ENCODE results near the gene CRYGB. TPM values are rescaled to one million over a fixed set of nuclear protein-coding genes. Genes with fewer than 3 reads are reported as not detected.
A peak's percentile ranks its signal among the peaks of the same experiment; 100 is the strongest.
"Not testable (repeated sequence)": the region's sequence is repeated elsewhere in the genome, so short reads cannot be mapped to it uniquely, and the experiment has no call there.

Gene CRYGB
- total and polyA plus RNA-seq, 7 experiments from 2014 or later: not detected

- Histone ChIP-seq H3K36me3 (ENCODE audit: control insufficient read depth in 2 of 3, insufficient read depth in 3 of 3, low read length in 3 of 3) (no peaks in the 10 kb centered on the region), H3K27ac (ENCODE audit: low read depth, low read length) (no peak overlapping the region), H3K4me3 (ENCODE audit: low read length) (no peak overlapping the region), H3K4me1 (ENCODE audit: control insufficient read depth in 2 of 2, insufficient read depth in 2 of 2, low read length in 2 of 2) (no peaks in the 10 kb centered on the region), H3K27me3 (ENCODE audit: control insufficient read depth in 2 of 2, insufficient read depth in 2 of 2, low read length in 2 of 2) (no peaks in the 10 kb centered on the region), H3K9me3 (ENCODE audit: control insufficient read depth in 2 of 3, low read length in 3 of 3) (no peaks in the 10 kb centered on the region)
- no peaks in the 10 kb centered on the region for H3K4me1 Mint-ChIP-seq
- H3K27ac Mint-ChIP-seq: no peak overlapping the region
- no peak for ATAC-seq
- no peak for DNase-seq
- H3K27me3 Mint-ChIP-seq: peaks cover 0 to 7% (median 0%) of the 10 kb centered on the region in 5 donors
- CTCF ChIA-PET: no interaction called here
- intact Hi-C loops (cut with micrococcal nuclease): no loop called here
- peaks cover 0 to 17% (median 5%) of the 10 kb centered on the region in 11 donors for H3K9me3 Mint-ChIP-seq
- POLR2A ChIA-PET: no interaction called here
- H3K36me3 Mint-ChIP-seq: peaks cover 0 to 4% (median 0%) of the 10 kb centered on the region in 5 donors
- H3K4me3 Mint-ChIP-seq: no peak overlapping the region
Observed at GRCh38 chr2:208142240-208142924, 3.6 kb downstream of the CRYGB start.

DNA sequence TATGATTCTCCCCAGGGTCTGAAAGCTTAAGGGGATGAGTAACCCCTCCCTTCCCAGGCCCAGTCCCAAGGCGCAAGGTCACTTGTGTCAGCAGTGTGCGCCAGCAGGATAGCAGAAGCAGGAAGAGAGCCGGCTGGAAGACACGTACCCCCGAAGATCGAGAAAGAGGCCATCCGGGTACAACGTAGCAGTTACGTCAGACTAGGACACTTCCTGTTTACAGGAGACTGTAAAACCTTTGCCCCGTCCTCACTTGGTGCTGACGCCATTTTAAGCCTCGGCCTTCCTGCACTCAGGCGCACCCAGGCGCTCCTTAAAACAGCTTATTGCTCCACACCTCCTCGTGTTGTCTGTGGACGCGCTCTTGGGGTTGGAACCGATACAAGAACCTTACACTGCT, 6.5 kb downstream of the CRYGB start:
- POLR2A ChIA-PET: no interaction called here
- no peak for ATAC-seq
- H3K27ac Mint-ChIP-seq: no peak overlapping the region
- CTCF ChIA-PET: no interaction called here
- Histone ChIP-seq H3K4me3 (ENCODE audit: low read length) (no peak overlapping the region), H3K4me1 (ENCODE audit: control insufficient read depth in 2 of 2, insufficient read depth in 2 of 2, low read length in 2 of 2) (peaks cover 0 to 4% of the 10 kb centered on the region in 2 donors), H3K27me3 (ENCODE audit: control insufficient read depth in 2 of 2, insufficient read depth in 2 of 2, low read length in 2 of 2) (no peaks in the 10 kb centered on the region), H3K36me3 (ENCODE audit: control insufficient read depth in 2 of 3, insufficient read depth in 3 of 3, low read length in 3 of 3) (no peaks in the 10 kb centered on the region), H3K9me3 (ENCODE audit: control insufficient read depth in 2 of 3, low read length in 3 of 3) (no peaks in the 10 kb centered on the region), H3K27ac (ENCODE audit: low read depth, low read length) (no peak overlapping the region)
- H3K36me3 Mint-ChIP-seq: peaks cover 0 to 4% (median 0%) of the 10 kb centered on the region in 5 donors
- peaks cover 0 to 17% (median 4%) of the 10 kb centered on the region in 11 donors for H3K9me3 Mint-ChIP-seq
- intact Hi-C loops (cut with micrococcal nuclease): no loop called here
- H3K4me3 Mint-ChIP-seq: no peak overlapping the region
- H3K27me3 Mint-ChIP-seq: no peaks in the 10 kb centered on the region
- peaks cover 0 to 7% (median 0%) of the 10 kb centered on the region in 7 donors for H3K4me1 Mint-ChIP-seq
- DNase-seq: no peak

GRCh38 chr2:208138334-208138733, 7.6 kb downstream of the CRYGB start:
- H3K4me3 ChIP-seq (ENCODE audit: low read length); H3K4me3 Mint-ChIP-seq; POLR2A ChIA-PET; DNase-seq; H3K9me3 ChIP-seq (ENCODE audit: control insufficient read depth in 2 of 3, low read length in 3 of 3); H3K27me3 ChIP-seq (ENCODE audit: control insufficient read depth in 2 of 2, insufficient read depth in 2 of 2, low read length in 2 of 2); H3K27ac Mint-ChIP-seq; H3K4me1 Mint-ChIP-seq; H3K36me3 Mint-ChIP-seq; H3K27ac ChIP-seq (ENCODE audit: low read depth, low read length); ATAC-seq; H3K27me3 Mint-ChIP-seq; CTCF ChIA-PET; intact Hi-C loops (cut with micrococcal nuclease); H3K36me3 ChIP-seq (ENCODE audit: control insufficient read depth in 2 of 3, insufficient read depth in 3 of 3, low read length in 3 of 3); H3K4me1 ChIP-seq (ENCODE audit: control insufficient read depth in 2 of 2, insufficient read depth in 2 of 2, low read length in 2 of 2): not testable (repeated sequence)
- H3K9me3 Mint-ChIP-seq: peaks cover 0 to 17% (median 4%) of the 10 kb centered on the region in 11 donors

DNA sequence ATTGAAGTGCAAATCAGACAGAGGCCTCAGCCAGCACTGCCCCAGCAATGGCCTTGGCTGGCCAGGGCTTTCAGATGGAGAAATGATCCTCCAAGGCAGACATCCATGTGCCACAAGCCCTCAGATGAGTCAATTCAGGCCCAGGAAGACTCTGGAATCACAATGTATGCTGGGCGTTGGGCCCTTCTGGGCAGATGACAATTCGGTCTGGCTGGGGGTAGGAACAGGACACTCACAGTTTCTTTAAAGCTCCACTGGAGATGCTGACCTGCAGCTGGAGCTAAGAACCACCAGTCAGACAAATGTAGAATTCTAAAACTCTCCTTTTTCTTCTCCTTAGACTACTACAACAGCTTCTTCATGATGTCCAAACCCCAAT, 9.3 kb downstream of the CRYGB start:
- no peak for ATAC-seq
- no peaks in the 10 kb centered on the region for H3K9me3 ChIP-seq (ENCODE audit: control insufficient read depth in 2 of 3, low read length in 3 of 3)
- no peak overlapping the region for H3K4me3 Mint-ChIP-seq
- ChIA-PET POLR2A (no interaction called here), CTCF (no interaction called here)
- H3K4me3 ChIP-seq (ENCODE audit: low read length): no peak overlapping the region
- intact Hi-C loops (cut with micrococcal nuclease): no loop called here
- no peaks in the 10 kb centered on the region for H3K27me3 ChIP-seq (ENCODE audit: control insufficient read depth in 2 of 2, insufficient read depth in 2 of 2, low read length in 2 of 2)
- no peak overlapping the region for H3K27ac Mint-ChIP-seq
- H3K4me1 Mint-ChIP-seq: peaks cover 0 to 7% (median 0%) of the 10 kb centered on the region in 7 donors
- no peak for DNase-seq
- H3K36me3 ChIP-seq (ENCODE audit: control insufficient read depth in 2 of 3, insufficient read depth in 3 of 3, low read length in 3 of 3): no peaks in the 10 kb centered on the region
- peaks cover 0 to 17% (median 4%) of the 10 kb centered on the region in 11 donors for H3K9me3 Mint-ChIP-seq
- peaks cover 0 to 4% of the 10 kb centered on the region in 2 donors for H3K4me1 ChIP-seq (ENCODE audit: control insufficient read depth in 2 of 2, insufficient read depth in 2 of 2, low read length in 2 of 2)
- H3K36me3 Mint-ChIP-seq: peaks cover 0 to 4% (median 0%) of the 10 kb centered on the region in 5 donors
- peaks cover 2 to 6% (median 5%) of the 10 kb centered on the region in 5 donors for H3K27me3 Mint-ChIP-seq
- H3K27ac ChIP-seq (ENCODE audit: low read depth, low read length): no peak overlapping the region

GRCh38 chr2:208135794-208136715, 9.9 kb downstream of the CRYGB start:
- H3K27me3 Mint-ChIP-seq: peaks cover 2 to 6% (median 5%) of the 10 kb centered on the region in 5 donors
- no peak overlapping the region for H3K27ac ChIP-seq (ENCODE audit: low read depth, low read length)
- no peaks in the 10 kb centered on the region for H3K36me3 ChIP-seq (ENCODE audit: control insufficient read depth in 2 of 3, insufficient read depth in 3 of 3, low read length in 3 of 3)
- peaks cover 0 to 4% (median 0%) of the 10 kb centered on the region in 5 donors for H3K36me3 Mint-ChIP-seq
- intact Hi-C loops (cut with micrococcal nuclease): no loop called here
- no peak overlapping the region for H3K27ac Mint-ChIP-seq
- H3K9me3 ChIP-seq (ENCODE audit: control insufficient read depth in 2 of 3, low read length in 3 of 3): no peaks in the 10 kb centered on the region
- DNase-seq (no peak), ATAC-seq (no peak)
- ChIA-PET POLR2A (no interaction called here), CTCF (no interaction called here)
- H3K27me3 ChIP-seq (ENCODE audit: control insufficient read depth in 2 of 2, insufficient read depth in 2 of 2, low read length in 2 of 2): no peaks in the 10 kb centered on the region
- no peak overlapping the region for H3K4me3 ChIP-seq (ENCODE audit: low read length)
- H3K4me1 ChIP-seq (ENCODE audit: control insufficient read depth in 2 of 2, insufficient read depth in 2 of 2, low read length in 2 of 2): peaks cover 0 to 4% of the 10 kb centered on the region in 2 donors
- no peak overlapping the region for H3K4me3 Mint-ChIP-seq
- H3K4me1 Mint-ChIP-seq: peaks cover 0 to 7% (median 0%) of the 10 kb centered on the region in 7 donors
- peaks cover 0 to 17% (median 4%) of the 10 kb centered on the region in 11 donors for H3K9me3 Mint-ChIP-seq

DNA sequence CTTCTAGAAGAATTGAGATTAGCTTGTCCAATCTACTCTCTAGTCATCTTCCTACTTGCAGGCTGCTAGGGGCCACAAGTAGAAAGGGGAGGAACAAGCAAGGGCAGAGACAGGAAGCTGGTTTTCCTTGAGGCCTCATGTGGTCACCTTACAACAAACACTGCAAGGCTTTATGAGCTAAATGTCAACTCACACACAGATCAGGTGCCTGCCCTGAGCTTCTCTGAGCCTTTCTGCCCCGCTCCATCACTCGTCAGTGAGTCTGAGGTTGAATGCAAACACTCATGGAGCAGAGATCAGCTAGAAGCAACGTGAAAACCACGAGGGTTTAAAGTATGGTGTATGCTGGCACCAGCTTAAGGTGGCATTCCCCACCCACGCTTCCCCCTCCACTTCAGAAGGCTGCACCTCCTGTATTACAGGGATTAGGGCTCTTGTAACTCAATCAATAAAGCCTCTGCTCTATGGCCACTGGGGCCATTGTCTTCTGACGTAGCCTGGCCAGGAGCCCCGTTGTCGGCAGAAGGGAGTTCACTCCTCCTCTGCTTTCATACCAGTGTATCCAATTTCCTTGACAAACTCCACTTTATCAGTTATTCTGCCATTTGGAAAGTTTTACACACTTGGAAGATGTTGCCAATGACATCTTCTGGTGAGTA, 10.9 kb downstream of the CRYGB start:
- ATAC-seq: no peak
- no peak overlapping the region for H3K27ac Mint-ChIP-seq
- Histone ChIP-seq H3K4me1 (ENCODE audit: control insufficient read depth in 2 of 2, insufficient read depth in 2 of 2, low read length in 2 of 2) (peaks cover 0 to 4% of the 10 kb centered on the region in 2 donors), H3K9me3 (ENCODE audit: control insufficient read depth in 2 of 3, low read length in 3 of 3) (no peaks in the 10 kb centered on the region), H3K36me3 (ENCODE audit: control insufficient read depth in 2 of 3, insufficient read depth in 3 of 3, low read length in 3 of 3) (no peaks in the 10 kb centered on the region), H3K27ac (ENCODE audit: low read depth, low read length) (no peak overlapping the region), H3K4me3 (ENCODE audit: low read length) (no peak overlapping the region), H3K27me3 (ENCODE audit: control insufficient read depth in 2 of 2, insufficient read depth in 2 of 2, low read length in 2 of 2) (no peaks in the 10 kb centered on the region)
- intact Hi-C loops (cut with micrococcal nuclease): no loop called here
- DNase-seq: no peak
- peaks cover 0 to 4% (median 0%) of the 10 kb centered on the region in 5 donors for H3K36me3 Mint-ChIP-seq
- ChIA-PET CTCF (no interaction called here), POLR2A (no interaction called here)
- H3K9me3 Mint-ChIP-seq: peaks cover 0 to 17% (median 4%) of the 10 kb centered on the region in 11 donors
- H3K27me3 Mint-ChIP-seq: peaks cover 2 to 6% (median 5%) of the 10 kb centered on the region in 5 donors
- H3K4me3 Mint-ChIP-seq: peak overlapping the region in 1 of 10 donors; percentile 33
- peaks cover 0 to 7% (median 0%) of the 10 kb centered on the region in 7 donors for H3K4me1 Mint-ChIP-seq
